Renal pelvis (tissue), 4 donors: ENCODE data around the gene HDGFL3. TPM values are rescaled to one million over a fixed set of nuclear protein-coding genes. Genes with fewer than 3 reads are reported as not detected.
"Not testable (repeated sequence)": the region's sequence is repeated elsewhere in the genome, so short reads cannot be mapped to it uniquely, and the experiment has no call there.

Experiments used
- DNase-seq: peaks from one replicate; pipeline ENCODE4 v3.0.0-alpha.2; 2013
- polyA plus RNA-seq, 3 donors: library from polyadenylated mRNA; unstranded; fragments of 120-200 nt; gene quantifications; one replicate each; pipeline ENCODE4 v1.2.1, GENCODE V29; 2013; ENCODE audit not compliant: insufficient read length in 3 of 3

Gene HDGFL3
- polyA plus RNA-seq, 3 donors, result 77.1 to 95.1 (median 81.2) TPM

GRCh38 chr15:83200589-83200988, 7.0 kb downstream of the HDGFL3 start:
- no peak for DNase-seq

GRCh38 chr15:83200162-83200561, 7.5 kb downstream of the HDGFL3 start:
- no peak for DNase-seq

GRCh38 chr15:83199288-83199687, 8.3 kb downstream of the HDGFL3 start:
- no peak for DNase-seq

GRCh38 chr15:83198476-83198875, 9.1 kb downstream of the HDGFL3 start:
- DNase-seq, result no peak

GRCh38 chr15:83194528-83194927, 13.1 kb downstream of the HDGFL3 start:
- DNase-seq, result no peak

GRCh38 chr15:83193721-83194120, 13.9 kb downstream of the HDGFL3 start:
- no peak for DNase-seq

GRCh38 chr15:83192742-83193141, 14.9 kb downstream of the HDGFL3 start:
- no peak for DNase-seq

GRCh38 chr15:83190450-83190849, 17.2 kb downstream of the HDGFL3 start:
- no peak for DNase-seq

- DNase-seq, result no peak
Measured at GRCh38 chr15:83185561-83185960, 22.1 kb downstream of the HDGFL3 start.

GRCh38 chr15:83178869-83179325, 28.7 kb downstream of the HDGFL3 start:
- DNase-seq, result no peak

- DNase-seq, result no peak
Measured at GRCh38 chr15:83178390-83178789, 29.2 kb downstream of the HDGFL3 start.

- DNase-seq, result no peak
Measured at GRCh38 chr15:83174891-83175290, 32.7 kb downstream of the HDGFL3 start.

- DNase-seq, result no peak
Measured at GRCh38 chr15:83170474-83171165, 37.0 kb downstream of the HDGFL3 start.

- DNase-seq, result not testable (repeated sequence)
Measured at GRCh38 chr15:83169576-83169975, 38.0 kb downstream of the HDGFL3 start.

GRCh38 chr15:83166830-83167229, 40.8 kb downstream of the HDGFL3 start:
- DNase-seq, result no peak

- no peak for DNase-seq
Measured at GRCh38 chr15:83166218-83166617, 41.4 kb downstream of the HDGFL3 start.

GRCh38 chr15:83164771-83165404, 42.7 kb downstream of the HDGFL3 start:
- DNase-seq, result no peak

GRCh38 chr15:83164111-83164770, 43.4 kb downstream of the HDGFL3 start:
- no peak for DNase-seq

- DNase-seq, result no peak
Measured at GRCh38 chr15:83163032-83163431, 44.6 kb downstream of the HDGFL3 start.

GRCh38 chr15:83160741-83161140, 46.9 kb downstream of the HDGFL3 start:
- DNase-seq, result no peak

- DNase-seq, result no peak
Measured at GRCh38 chr15:83158393-83158792, 49.2 kb downstream of the HDGFL3 start.

GRCh38 chr15:83155942-83156341, 51.7 kb downstream of the HDGFL3 start:
- DNase-seq, result no peak

GRCh38 chr15:83153288-83153687, 54.3 kb downstream of the HDGFL3 start:
- no peak for DNase-seq
